ENCODE measurements around the gene HTR7.

Gene HTR7

GRCh38 chr10:90779548-90779947 lies 78.3 kb downstream of the HTR7 start:
- TF ChIP-seq FOXP2 (optimal IDR thresholded peaks at IDR 0.05; ENCODE audit: borderline replicate concordance, extremely low read depth, extremely low read length, insufficient read depth), result no peak
- TF ChIP-seq SIN3A (IDR thresholded peaks at IDR 0.05; ENCODE audit: borderline replicate concordance, insufficient read depth, low read length), result no peak
- no peak for TF ChIP-seq TAF1 (IDR thresholded peaks at IDR 0.05; ENCODE audit: borderline replicate concordance, insufficient read depth, low read length)
- TF ChIP-seq POLR2AphosphoS5 (IDR thresholded peaks at IDR 0.05; ENCODE audit: low read depth, low read length), result no peak
- TF ChIP-seq REST (IDR thresholded peaks at IDR 0.05; ENCODE audit: insufficient read depth in 1 of 2, low read depth in 2 of 2, low read length in 2 of 2), result no peak

GRCh38 chr10:90777621-90778020 lies 80.2 kb downstream of the HTR7 start:
- TF ChIP-seq POLR2AphosphoS5 (IDR thresholded peaks at IDR 0.05; ENCODE audit: low read depth, low read length), result no peak
- TF ChIP-seq TAF1 (IDR thresholded peaks at IDR 0.05; ENCODE audit: borderline replicate concordance, insufficient read depth, low read length), result no peak
- no peak for TF ChIP-seq REST (IDR thresholded peaks at IDR 0.05; ENCODE audit: insufficient read depth in 1 of 2, low read depth in 2 of 2, low read length in 2 of 2)
- TF ChIP-seq FOXP2 (optimal IDR thresholded peaks at IDR 0.05; ENCODE audit: borderline replicate concordance, extremely low read depth, extremely low read length, insufficient read depth), result no peak
- no peak for TF ChIP-seq SIN3A (IDR thresholded peaks at IDR 0.05; ENCODE audit: borderline replicate concordance, insufficient read depth, low read length)

- no peak for TF ChIP-seq POLR2AphosphoS5 (IDR thresholded peaks at IDR 0.05; ENCODE audit: low read depth, low read length)
- TF ChIP-seq REST (IDR thresholded peaks at IDR 0.05; ENCODE audit: insufficient read depth in 1 of 2, low read depth in 2 of 2, low read length in 2 of 2), result no peak
- TF ChIP-seq SIN3A (IDR thresholded peaks at IDR 0.05; ENCODE audit: borderline replicate concordance, insufficient read depth, low read length), result no peak
- no peak for TF ChIP-seq FOXP2 (optimal IDR thresholded peaks at IDR 0.05; ENCODE audit: borderline replicate concordance, extremely low read depth, extremely low read length, insufficient read depth)
- TF ChIP-seq TAF1 (IDR thresholded peaks at IDR 0.05; ENCODE audit: borderline replicate concordance, insufficient read depth, low read length), result no peak
Observed at GRCh38 chr10:90775351-90776028, 82.3 kb downstream of the HTR7 start.

DNA sequence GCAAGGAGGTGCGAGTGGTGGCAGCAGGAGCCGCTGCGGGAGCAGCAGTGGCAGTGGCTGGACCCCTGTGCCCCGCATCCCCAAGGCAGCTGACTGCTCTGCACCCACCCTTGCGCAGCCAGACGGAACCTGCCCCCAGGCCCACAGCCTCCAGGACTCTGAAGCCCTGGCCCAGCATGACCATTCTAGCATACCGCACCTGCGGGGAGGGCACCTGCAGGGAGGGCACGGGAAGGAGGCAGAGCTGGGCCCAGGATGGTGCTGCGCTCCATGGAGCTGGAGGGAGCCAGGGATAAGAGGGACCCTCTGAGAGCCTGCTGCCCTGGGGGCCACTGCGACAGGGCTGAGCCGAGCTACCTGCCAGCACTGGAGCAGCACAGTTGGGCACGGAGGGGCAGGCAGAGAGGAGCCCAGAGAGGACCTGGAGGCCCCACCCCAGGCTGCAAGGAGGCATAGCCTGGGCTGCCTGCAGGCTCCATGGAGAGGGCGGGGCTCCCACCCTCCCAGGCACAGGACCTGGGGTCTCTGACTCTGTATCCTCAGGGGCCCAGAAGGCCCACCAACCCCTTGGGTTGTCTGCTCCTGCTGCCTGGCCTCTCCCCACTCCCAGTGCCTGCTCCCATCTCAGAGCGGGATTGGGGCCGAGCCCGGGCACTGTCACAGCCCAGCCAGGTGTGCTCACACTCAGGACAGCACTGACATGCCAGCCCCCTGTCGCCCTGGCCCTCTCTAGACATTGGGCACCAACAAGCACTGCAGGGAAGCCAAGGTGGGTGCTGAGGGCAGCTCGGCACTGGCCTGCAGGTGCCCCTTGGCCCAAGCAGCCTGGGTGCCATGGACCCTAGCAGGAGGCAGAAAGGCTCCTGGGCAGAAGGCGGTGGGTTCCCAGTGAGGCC lies 87.6 kb downstream of the HTR7 start:
- TF ChIP-seq REST (IDR thresholded peaks at IDR 0.05; ENCODE audit: insufficient read depth in 1 of 2, low read depth in 2 of 2, low read length in 2 of 2) (no peak), POLR2AphosphoS5 (IDR thresholded peaks at IDR 0.05; ENCODE audit: low read depth, low read length) (no peak), TAF1 (IDR thresholded peaks at IDR 0.05; ENCODE audit: borderline replicate concordance, insufficient read depth, low read length) (no peak), SIN3A (IDR thresholded peaks at IDR 0.05; ENCODE audit: borderline replicate concordance, insufficient read depth, low read length) (no peak), FOXP2 (optimal IDR thresholded peaks at IDR 0.05; ENCODE audit: borderline replicate concordance, extremely low read depth, extremely low read length, insufficient read depth) (no peak)
